SK-N-SH (cell line): Measurements from ENCODE around the gene NUDT22. TPM values are rescaled to one million over a fixed set of nuclear protein-coding genes. Genes with fewer than 3 reads are reported as not detected.

Experiments
- CTCF ChIA-PET: fragments of 300-600, 350-600 bp; formaldehyde crosslinking; extraction: SDS; loops from one replicate; lab custom pipeline; 2021; lab: Yijun Ruan, JAX
- POLR2A ChIA-PET: fragments of 350-600 bp; sonication (Branson Sonifier 250); formaldehyde crosslinking; extraction: SDS; loops from one replicate; lab custom pipeline; 2020; ENCODE audit warnings: antibody characterized with exemption, inconsistent platforms; lab: Yijun Ruan, JAX
- DNase-seq: peaks from one replicate; pipeline ENCODE4 v3.0.0; 2012
- H2AFZ ChIP-seq: fragments of 200-600 bp; sonication (generic); 2 replicates; pipeline ENCODE4 v1.8.1; 2016; ENCODE audit warnings: antibody characterized with exemption, mild to moderate bottlenecking, low read depth
- H3F3A ChIP-seq: fragments of 200-600 bp; sonication (generic); replicated peaks from 2 replicates; pipeline ENCODE3; 2016; ENCODE audit warnings: antibody characterized with exemption, mild to moderate bottlenecking; ENCODE audit not compliant: insufficient read depth
- H3K27ac ChIP-seq, 2 experiments: fragments of 200-500 bp in 1 of 2; fragments of 200-600 bp in 1 of 2; sonication (Bioruptor generic) in 1 of 2; sonication (generic), shearing (Covaris generic) in 1 of 2; 2 replicates each; pipeline versions ENCODE4 v1.5.1 to v1.6.1; 2014 to 2016; ENCODE audit warnings: low read depth in 2 of 2, inconsistent platforms in 1 of 2, low read length in 1 of 2, mild to moderate bottlenecking in 1 of 2, mixed read lengths in 1 of 2
- H3K27me3 ChIP-seq: fragments of 200-600 bp; sonication (generic), shearing (Covaris generic); 2 replicates; pipeline ENCODE4 v1.6.1; 2016; ENCODE audit warnings: mixed run types; ENCODE audit not compliant: insufficient read depth
- H3K36me3 ChIP-seq, 2 experiments: fragments of 200-500 bp in 1 of 2; fragments of 200-600 bp in 1 of 2; sonication (Bioruptor generic) in 1 of 2; sonication (generic) in 1 of 2; replicated peaks in 1 of 2; 2 replicates each; pipeline versions ENCODE3 to v1.5.1; 2014 to 2016; ENCODE audit warnings: low read length in 1 of 2, mild to moderate bottlenecking in 1 of 2; ENCODE audit not compliant: insufficient read depth in 2 of 2, control insufficient read depth in 1 of 2
- H3K4me1 ChIP-seq, 2 experiments: fragments of 200-500 bp in 1 of 2; fragments of 200-600 bp in 1 of 2; sonication (Bioruptor generic) in 1 of 2; sonication (generic), shearing (Covaris generic) in 1 of 2; 2 replicates each; pipeline versions ENCODE4 v1.5.1 to v1.6.1; 2014 to 2016; ENCODE audit warnings: low read depth in 1 of 2, low read length in 1 of 2, mixed run types in 1 of 2; ENCODE audit not compliant: insufficient read depth in 2 of 2, control insufficient read depth in 1 of 2
- H3K4me2 ChIP-seq: fragments of 200-600 bp; sonication (generic), shearing (Covaris generic); 2 replicates; pipeline ENCODE4 v1.6.1; 2017; ENCODE audit warnings: mixed run types
- H3K4me3 ChIP-seq, 2 experiments: fragments of 200-500 bp in 1 of 2; fragments of 200-600 bp in 1 of 2; sonication (Bioruptor generic) in 1 of 2; sonication (generic), shearing (Covaris generic) in 1 of 2; 2 replicates each; pipeline versions ENCODE4 v1.5.1 to v1.8.1; 2014 to 2016; ENCODE audit warnings: low read depth in 2 of 2, inconsistent platforms in 1 of 2, low read length in 1 of 2, mild to moderate bottlenecking in 1 of 2, mixed read lengths in 1 of 2, moderate library complexity in 1 of 2
- H3K79me2 ChIP-seq: fragments of 200-600 bp; sonication (generic); 2 replicates; pipeline ENCODE4 v1.8.1; 2017; ENCODE audit warnings: mild to moderate bottlenecking; ENCODE audit not compliant: insufficient read depth
- H3K9ac ChIP-seq: fragments of 200-600 bp; sonication (generic); 2 replicates; pipeline ENCODE4 v1.6.1; 2017; ENCODE audit warnings: mixed run types
- H3K9me2 ChIP-seq: fragments of 200-600 bp; sonication (generic); 2 replicates; pipeline ENCODE4 v1.6.1; 2017; ENCODE audit warnings: mixed run types
- H3K9me3 ChIP-seq: fragments of 200-600 bp; sonication (generic); 2 replicates; pipeline ENCODE4 v1.6.1; 2017; ENCODE audit warnings: mixed run types, mild to moderate bottlenecking, moderate library complexity
- H4K20me1 ChIP-seq: fragments of 200-600 bp; sonication (generic); 2 replicates; pipeline ENCODE4 v1.6.1; 2017; ENCODE audit warnings: mild to moderate bottlenecking, mixed run types; ENCODE audit not compliant: insufficient read depth
- CHD2 ChIP-seq: fragments of 150-350 bp; IDR thresholded peaks from 2 replicates; pipeline ENCODE4 v1.6.1; 2018; ENCODE audit warnings: low read length; ENCODE audit not compliant: partially characterized antibody
- FOSL2 ChIP-seq: IDR thresholded peaks from 2 replicates; pipeline ENCODE4 v1.4.0; 2012; ENCODE audit warnings: low read depth, mild to moderate bottlenecking, moderate library complexity, borderline replicate concordance
- FOXM1 ChIP-seq: IDR thresholded peaks from 2 replicates; pipeline ENCODE4 v1.4.0; 2012; ENCODE audit warnings: low read depth, mild to moderate bottlenecking
- GABPA ChIP-seq: IDR thresholded peaks from 2 replicates; pipeline ENCODE4 v1.4.0; 2012; ENCODE audit warnings: low read depth, mild to moderate bottlenecking
- GATA2 ChIP-seq: sonication (generic); formaldehyde crosslinking; IDR thresholded peaks from 2 replicates; pipeline ENCODE4 v1.5.0; 2020; ENCODE audit warnings: mild to moderate bottlenecking, missing genetic modification reagents
- NFIC ChIP-seq: IDR thresholded peaks from 2 replicates; pipeline ENCODE4 v1.4.0; 2012; ENCODE audit warnings: borderline replicate concordance
- NRF1 ChIP-seq: IDR thresholded peaks from 2 replicates; pipeline ENCODE4 v1.6.1; 2012; ENCODE audit warnings: low read depth, mild to moderate bottlenecking, low read length
- POLR2AphosphoS5 ChIP-seq: IDR thresholded peaks from 2 replicates; pipeline ENCODE4 v1.6.1; 2012; ENCODE audit warnings: low read depth, low read length
- RAD21 ChIP-seq: IDR thresholded peaks from 2 replicates; pipeline ENCODE4 v1.6.1; 2012; ENCODE audit warnings: mild to moderate bottlenecking, low read length
- RCOR1 ChIP-seq: fragments of 150-350 bp; IDR thresholded peaks from 2 replicates; pipeline ENCODE4 v1.6.1; 2017; ENCODE audit warnings: antibody characterized with exemption, low read length
- SIN3A ChIP-seq: IDR thresholded peaks from 2 replicates; pipeline ENCODE4 v1.6.1; 2012; ENCODE audit warnings: low read depth, mild to moderate bottlenecking, low read length, moderate library complexity, borderline replicate concordance
- TEAD4 ChIP-seq: IDR thresholded peaks from 2 replicates; pipeline ENCODE4 v1.4.0; 2012; ENCODE audit warnings: mild to moderate bottlenecking, borderline replicate concordance; ENCODE audit not compliant: insufficient read depth
- YY1 ChIP-seq: IDR thresholded peaks from 2 replicates; pipeline ENCODE4 v1.4.0; 2012; ENCODE audit warnings: low read depth, mild to moderate bottlenecking
- WGBS: methylation state at CpG from one replicate; pipeline ENCODE4 v1.1.6; 2017; ENCODE audit warnings: low lambda C conversion rate; 5-methylcytosine and 5-hydroxymethylcytosine counted together
- polyA plus RNA-seq, 3 experiments: library from polyadenylated mRNA; depleted of rRNA; stranded (reverse); fragments of >200 nt; gene quantifications; 2 replicates each; pipeline ENCODE4 v1.2.3, GENCODE V29; 2012
- TF ChIP-seq, protein P1 (sequence below): fragments of 150-350 bp; IDR thresholded peaks from 2 replicates; pipeline ENCODE4 v1.6.1; 2016; ENCODE audit warnings: mild to moderate bottlenecking, low read depth, low read length
- TF ChIP-seq, protein P2 (sequence below): IDR thresholded peaks from 2 replicates; pipeline ENCODE4 v1.6.1; 2012; ENCODE audit warnings: mild to moderate bottlenecking, low read depth, low read length, moderate library complexity

The NUDT22 gene
- polyA plus RNA-seq, 1 of the 3 experiments (the other 2 are of a cell fraction): 72.7 TPM

DNA sequence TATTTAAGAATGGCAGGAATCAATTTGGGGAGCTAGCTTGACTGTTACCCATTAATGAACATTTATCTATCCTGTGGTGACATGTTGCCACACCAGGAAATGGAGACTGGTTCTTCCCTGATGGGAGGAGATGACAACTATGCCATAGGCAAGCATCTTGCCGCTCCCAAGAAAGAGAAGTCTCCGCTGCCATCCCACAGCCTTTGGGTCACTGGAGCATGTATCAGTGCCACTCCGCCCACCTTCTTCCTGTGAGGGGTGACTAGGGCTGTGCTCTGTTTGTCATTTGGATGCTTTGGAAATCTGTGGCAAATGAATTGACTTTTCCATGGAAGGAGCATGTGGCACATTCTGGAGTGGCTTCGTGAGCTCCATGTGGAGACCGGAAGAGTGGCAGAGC, 33.6 kb upstream of the NUDT22 start:
- POLR2A ChIA-PET: interaction anchor here (0.9 kb wide), 1 partner anchor 9 kb away, joined by 3 read pairs; no protein-coding TSS in a partner anchor
- no peaks in the 10 kb centered on the region for H3K27me3 ChIP-seq
- no peak overlapping the region for H2AFZ ChIP-seq
- TF ChIP-seq, protein P1, sequence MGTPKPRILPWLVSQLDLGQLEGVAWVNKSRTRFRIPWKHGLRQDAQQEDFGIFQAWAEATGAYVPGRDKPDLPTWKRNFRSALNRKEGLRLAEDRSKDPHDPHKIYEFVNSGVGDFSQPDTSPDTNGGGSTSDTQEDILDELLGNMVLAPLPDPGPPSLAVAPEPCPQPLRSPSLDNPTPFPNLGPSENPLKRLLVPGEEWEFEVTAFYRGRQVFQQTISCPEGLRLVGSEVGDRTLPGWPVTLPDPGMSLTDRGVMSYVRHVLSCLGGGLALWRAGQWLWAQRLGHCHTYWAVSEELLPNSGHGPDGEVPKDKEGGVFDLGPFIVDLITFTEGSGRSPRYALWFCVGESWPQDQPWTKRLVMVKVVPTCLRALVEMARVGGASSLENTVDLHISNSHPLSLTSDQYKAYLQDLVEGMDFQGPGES: no peak
- TF ChIP-seq, all 33 proteins: peak for 0
- no peak for DNase-seq
- CTCF ChIA-PET: interaction anchor here (0.7 to 2.4 kb wide), 2 partner anchors 12 to 55 kb away, joined by 3 to 7 read pairs; partner anchors contain the start of gene PPP1R14B
- H3K4me3 ChIP-seq: no peak overlapping the region
- no peaks in the 10 kb centered on the region for H3K4me1 ChIP-seq
- peaks cover 43% of the 10 kb centered on the region for H4K20me1 ChIP-seq
- H3K4me2 ChIP-seq: no peak overlapping the region
- WGBS: 97% methylated on average over 5 of the region's 5 CpGs
- H3F3A ChIP-seq: peaks cover 10% of the 10 kb centered on the region
- no peak overlapping the region for H3K9ac ChIP-seq
- no peaks in the 10 kb centered on the region for H3K9me2 ChIP-seq
- no peak overlapping the region for H3K27ac ChIP-seq
- H3K9me3 ChIP-seq: no peaks in the 10 kb centered on the region
- peaks cover 48 to 54% of the 10 kb centered on the region in 2 experiments for H3K36me3 ChIP-seq
- H3K79me2 ChIP-seq: peaks cover 13% of the 10 kb centered on the region

DNA sequence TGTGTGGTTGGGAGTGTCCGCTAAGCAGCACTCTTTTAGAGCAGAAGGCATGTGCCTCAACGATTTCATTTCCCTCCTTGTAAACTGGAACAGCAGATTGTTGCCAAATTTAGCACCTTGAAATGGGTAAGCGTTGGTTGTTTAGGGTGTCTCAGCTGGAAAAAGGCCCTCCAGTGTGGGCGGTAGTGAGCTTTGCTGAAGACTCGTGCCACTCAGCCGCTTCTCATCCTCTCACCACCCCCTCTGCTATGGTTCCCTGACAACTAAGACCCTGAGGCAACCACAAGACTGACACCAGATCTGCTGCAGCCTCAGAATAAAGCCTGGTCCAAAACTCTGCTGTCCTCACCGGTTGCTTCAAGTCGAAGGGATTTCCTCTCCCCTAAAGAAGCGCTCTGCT, 29.4 kb upstream of the NUDT22 start:
- ChIA-PET POLR2A (interaction anchor here (1.6 kb wide), 1 partner anchor 10 kb away, joined by 3 read pairs; the partner anchor contains the start of gene FERMT3), CTCF (interaction anchor here (2.2 to 2.3 kb wide), 2 partner anchors 8 to 11 kb away, joined by 5 to 12 read pairs; partner anchors contain the start of gene STIP1)
- H3K36me3 ChIP-seq: peaks cover 65 to 80% of the 10 kb centered on the region in 2 experiments
- H3K9ac ChIP-seq: no peak overlapping the region
- no peaks in the 10 kb centered on the region for H3K9me2 ChIP-seq
- H3K4me1 ChIP-seq: no peaks in the 10 kb centered on the region
- peaks cover 13% of the 10 kb centered on the region for H3K79me2 ChIP-seq
- no peak for DNase-seq
- H3K4me2 ChIP-seq: no peak overlapping the region
- TF ChIP-seq RAD21 (no peak), TEAD4 (no peak)
- TF ChIP-seq, all 33 proteins: peak for 0
- Histone ChIP-seq H2AFZ (no peak overlapping the region), H3K27me3 (no peaks in the 10 kb centered on the region), H4K20me1 (peaks cover 16% of the 10 kb centered on the region), H3F3A (peaks cover 17% of the 10 kb centered on the region), H3K9me3 (no peaks in the 10 kb centered on the region), H3K4me3 (no peak overlapping the region), H3K27ac (no peak overlapping the region)
- 93% methylated on average over 9 of the region's 9 CpGs for WGBS

DNA sequence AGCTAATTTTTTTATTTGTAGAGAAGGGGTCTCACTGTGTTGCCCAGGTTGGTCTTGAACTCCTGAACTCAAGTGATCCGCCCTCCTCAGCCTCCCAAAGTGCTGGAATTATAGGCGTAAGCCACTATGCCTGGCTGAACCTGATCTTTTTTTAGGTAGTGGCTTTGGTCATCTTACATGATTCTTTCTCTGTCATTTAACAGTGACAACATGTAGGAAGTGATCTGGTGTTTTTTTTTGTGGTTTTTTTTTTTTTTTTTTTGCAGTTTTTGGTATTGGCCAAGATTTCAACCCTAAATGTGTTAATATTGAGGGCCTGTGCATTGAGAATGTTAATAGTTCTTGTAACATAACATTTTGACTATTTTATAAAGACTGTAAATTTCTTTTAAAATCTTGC, 27.6 kb upstream of the NUDT22 start:
- Histone ChIP-seq H3K27me3 (no peaks in the 10 kb centered on the region), H2AFZ (no peak overlapping the region), H3K36me3 (peaks cover 70 to 78% of the 10 kb centered on the region in 2 experiments), H3K79me2 (peaks cover 13% of the 10 kb centered on the region; the same call in 1 of the 2 replicates), H3K4me2 (no peak overlapping the region), H4K20me1 (0 out of 2 replicates have a peak, but pooled peaks cover under 1% of the 10 kb centered on the region), H3K27ac (no peak overlapping the region), H3K4me3 (no peak overlapping the region), H3K9me3 (no peaks in the 10 kb centered on the region), H3K9me2 (no peaks in the 10 kb centered on the region), H3F3A (peaks cover 26% of the 10 kb centered on the region), H3K4me1 (no peaks in the 10 kb centered on the region), H3K9ac (no peak overlapping the region)
- ChIA-PET POLR2A (no interaction called here), CTCF (interaction anchor here (0.9 to 2.2 kb wide), 2 partner anchors 13 to 106 kb away, joined by 3 to 5 read pairs; partner anchors contain the start of gene STIP1)
- 100% methylated on average over 2 of the region's 2 CpGs for WGBS
- DNase-seq: no peak
- no peak for TF ChIP-seq RAD21
- no peak for TF ChIP-seq NRF1
- no peak for TF ChIP-seq GABPA
- no peak for TF ChIP-seq RCOR1
- no peak for TF ChIP-seq CHD2
- no peak for TF ChIP-seq NFIC
- TF ChIP-seq GATA2: no peak
- no peak for TF ChIP-seq POLR2AphosphoS5
- no peak for TF ChIP-seq TEAD4
- TF ChIP-seq FOSL2: no peak
- TF ChIP-seq, protein P2, sequence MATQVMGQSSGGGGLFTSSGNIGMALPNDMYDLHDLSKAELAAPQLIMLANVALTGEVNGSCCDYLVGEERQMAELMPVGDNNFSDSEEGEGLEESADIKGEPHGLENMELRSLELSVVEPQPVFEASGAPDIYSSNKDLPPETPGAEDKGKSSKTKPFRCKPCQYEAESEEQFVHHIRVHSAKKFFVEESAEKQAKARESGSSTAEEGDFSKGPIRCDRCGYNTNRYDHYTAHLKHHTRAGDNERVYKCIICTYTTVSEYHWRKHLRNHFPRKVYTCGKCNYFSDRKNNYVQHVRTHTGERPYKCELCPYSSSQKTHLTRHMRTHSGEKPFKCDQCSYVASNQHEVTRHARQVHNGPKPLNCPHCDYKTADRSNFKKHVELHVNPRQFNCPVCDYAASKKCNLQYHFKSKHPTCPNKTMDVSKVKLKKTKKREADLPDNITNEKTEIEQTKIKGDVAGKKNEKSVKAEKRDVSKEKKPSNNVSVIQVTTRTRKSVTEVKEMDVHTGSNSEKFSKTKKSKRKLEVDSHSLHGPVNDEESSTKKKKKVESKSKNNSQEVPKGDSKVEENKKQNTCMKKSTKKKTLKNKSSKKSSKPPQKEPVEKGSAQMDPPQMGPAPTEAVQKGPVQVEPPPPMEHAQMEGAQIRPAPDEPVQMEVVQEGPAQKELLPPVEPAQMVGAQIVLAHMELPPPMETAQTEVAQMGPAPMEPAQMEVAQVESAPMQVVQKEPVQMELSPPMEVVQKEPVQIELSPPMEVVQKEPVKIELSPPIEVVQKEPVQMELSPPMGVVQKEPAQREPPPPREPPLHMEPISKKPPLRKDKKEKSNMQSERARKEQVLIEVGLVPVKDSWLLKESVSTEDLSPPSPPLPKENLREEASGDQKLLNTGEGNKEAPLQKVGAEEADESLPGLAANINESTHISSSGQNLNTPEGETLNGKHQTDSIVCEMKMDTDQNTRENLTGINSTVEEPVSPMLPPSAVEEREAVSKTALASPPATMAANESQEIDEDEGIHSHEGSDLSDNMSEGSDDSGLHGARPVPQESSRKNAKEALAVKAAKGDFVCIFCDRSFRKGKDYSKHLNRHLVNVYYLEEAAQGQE: no peak
- TF ChIP-seq YY1: no peak
- no peak for TF ChIP-seq SIN3A
- no peak for TF ChIP-seq FOXM1
- TF ChIP-seq, protein P1: no peak
